HG03045 (cell line): Measurements from ENCODE around the gene ELK3.
A peak's percentile ranks its signal among the peaks of the same experiment; 100 is the strongest.

Experiments
- ATAC-seq: cut with Tn5 transposase; IDR thresholded peaks from one replicate; pipeline ENCODE4 v1.9.1; 2021; ENCODE audit warnings: mild to moderate bottlenecking, moderate library complexity; ENCODE audit not compliant: unreplicated experiment

The ELK3 gene

GRCh38 chr12:96250119-96250685 lies 56.0 kb downstream of the ELK3 start:
- no peak for ATAC-seq

- no peak for ATAC-seq
Observed at GRCh38 chr12:96255077-96255476, 60.9 kb downstream of the ELK3 start.

- ATAC-seq, result no peak
Observed at GRCh38 chr12:96256672-96257361, 62.6 kb downstream of the ELK3 start.

GRCh38 chr12:96257550-96258103 lies 63.5 kb downstream of the ELK3 start:
- ATAC-seq, result no peak

GRCh38 chr12:96258104-96258961 lies 64.2 kb downstream of the ELK3 start:
- ATAC-seq, result no peak

GRCh38 chr12:96260231-96260630 lies 66.1 kb downstream of the ELK3 start:
- ATAC-seq, result no peak

GRCh38 chr12:96260644-96261043 lies 66.5 kb downstream of the ELK3 start:
- no peak for ATAC-seq

- ATAC-seq, result no peak
Observed at GRCh38 chr12:96261557-96261956, 67.4 kb downstream of the ELK3 start.

GRCh38 chr12:96263449-96263902 lies 69.3 kb downstream of the ELK3 start:
- ATAC-seq, result no peak

GRCh38 chr12:96265400-96265799 lies 71.2 kb downstream of the ELK3 start:
- no peak for ATAC-seq

GRCh38 chr12:96265836-96266235 lies 71.7 kb downstream of the ELK3 start:
- no peak for ATAC-seq

- no peak for ATAC-seq
Observed at GRCh38 chr12:96266238-96266637, 72.1 kb downstream of the ELK3 start.

- no peak for ATAC-seq
Observed at GRCh38 chr12:96271469-96272199, 77.5 kb downstream of the ELK3 start.

- ATAC-seq, result peak; percentile 49
Observed at GRCh38 chr12:96274331-96274730, 80.2 kb downstream of the ELK3 start.

GRCh38 chr12:96285158-96285557 lies 91.0 kb downstream of the ELK3 start:
- ATAC-seq, result no peak

- no peak for ATAC-seq
Observed at GRCh38 chr12:96289067-96289466, 94.9 kb downstream of the ELK3 start.

GRCh38 chr12:96293093-96293492 lies 98.9 kb downstream of the ELK3 start:
- ATAC-seq, result no peak

GRCh38 chr12:96294831-96295230 lies 100.7 kb downstream of the ELK3 start:
- ATAC-seq, result no peak

GRCh38 chr12:96295532-96296160 lies 101.5 kb downstream of the ELK3 start:
- ATAC-seq, result no peak

- no peak for ATAC-seq
Observed at GRCh38 chr12:96297504-96297903, 103.3 kb downstream of the ELK3 start.
